Left forelimb (tissue), 1 donor: Measurements from ENCODE around the gene DFFB.
A peak's percentile ranks its signal among the peaks of the same experiment; 100 is the strongest.

Experiments
- DNase-seq: peaks from one replicate; pipeline ENCODE4 v3.0.0-alpha.2; 2018; ENCODE audit warnings: low spot score

Gene DFFB, protein sequence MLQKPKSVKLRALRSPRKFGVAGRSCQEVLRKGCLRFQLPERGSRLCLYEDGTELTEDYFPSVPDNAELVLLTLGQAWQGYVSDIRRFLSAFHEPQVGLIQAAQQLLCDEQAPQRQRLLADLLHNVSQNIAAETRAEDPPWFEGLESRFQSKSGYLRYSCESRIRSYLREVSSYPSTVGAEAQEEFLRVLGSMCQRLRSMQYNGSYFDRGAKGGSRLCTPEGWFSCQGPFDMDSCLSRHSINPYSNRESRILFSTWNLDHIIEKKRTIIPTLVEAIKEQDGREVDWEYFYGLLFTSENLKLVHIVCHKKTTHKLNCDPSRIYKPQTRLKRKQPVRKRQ

DNA sequence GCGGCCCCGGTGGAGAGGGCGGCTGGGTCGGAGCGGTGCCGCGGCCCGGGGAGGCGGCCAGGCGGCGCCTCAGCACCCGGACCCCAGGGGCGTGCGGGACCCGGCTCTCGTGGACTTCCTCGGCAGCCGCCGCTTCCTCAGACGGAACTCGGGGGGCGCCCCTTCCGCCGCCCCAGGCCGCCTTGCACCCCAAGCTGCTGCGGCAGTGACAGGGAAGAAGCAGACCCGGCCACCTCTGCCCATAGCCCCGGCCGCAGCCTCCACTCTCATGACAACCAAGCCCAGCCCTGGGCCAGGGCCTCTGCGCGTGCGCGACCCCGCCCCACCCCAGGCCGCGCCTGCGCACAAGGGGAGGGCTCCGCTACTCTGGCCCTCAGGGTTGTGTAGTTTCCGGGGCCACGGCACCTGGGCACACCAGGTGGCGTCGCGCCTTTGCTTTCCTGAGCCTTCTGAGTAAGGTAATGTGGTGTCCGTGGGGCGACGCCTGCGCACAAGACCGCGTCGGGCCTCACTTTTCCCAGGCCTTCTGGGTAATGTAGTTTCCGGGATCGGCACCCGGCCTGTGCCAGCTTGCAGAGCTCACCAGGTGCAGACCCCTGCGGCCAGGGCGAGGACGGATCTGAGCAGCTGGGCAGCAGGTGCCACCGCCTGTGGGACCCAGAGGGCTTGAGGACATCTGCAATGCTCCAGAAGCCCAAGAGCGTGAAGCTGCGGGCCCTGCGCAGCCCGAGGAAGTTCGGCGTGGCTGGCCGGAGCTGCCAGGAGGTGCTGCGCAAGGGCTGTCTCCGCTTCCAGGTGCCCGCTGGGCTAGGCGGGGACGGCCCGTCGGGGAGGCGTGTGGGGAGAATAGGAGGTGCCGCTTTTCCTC is at the start of gene DFFB, which contains the start of gene CEP104:
TSS of gene DFFB (plus strand) at position 554 of the 868 bp plus-strand sequence. CDS start at position 682, 128 bp downstream.
TSS of gene CEP104 (minus strand) at position 289 of the 868 bp plus-strand sequence. CDS start 4,804 bp downstream, outside the sequence.
- DNase-seq, result peak; percentile 94

DNA sequence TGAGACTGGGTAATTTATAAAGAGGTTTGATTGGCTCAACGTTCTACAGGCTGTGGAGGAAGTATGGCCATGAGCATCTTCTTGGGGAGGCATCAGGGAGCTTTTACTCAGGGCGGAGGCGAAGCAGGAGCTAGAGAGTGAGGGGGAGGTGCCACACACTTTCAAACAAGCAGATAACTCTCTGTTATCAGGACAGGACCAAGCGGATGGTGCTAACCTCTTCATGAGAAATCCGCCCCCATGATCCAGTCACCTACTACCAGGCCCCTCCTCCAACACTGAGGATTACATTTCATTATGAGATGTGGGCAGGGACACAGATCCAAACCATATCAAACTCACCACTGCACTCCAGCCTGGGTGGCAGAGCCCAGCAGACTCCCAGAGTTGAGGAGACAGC is 49.5 kb upstream of the DFFB start:
- peak; percentile 11 for DNase-seq

DNA sequence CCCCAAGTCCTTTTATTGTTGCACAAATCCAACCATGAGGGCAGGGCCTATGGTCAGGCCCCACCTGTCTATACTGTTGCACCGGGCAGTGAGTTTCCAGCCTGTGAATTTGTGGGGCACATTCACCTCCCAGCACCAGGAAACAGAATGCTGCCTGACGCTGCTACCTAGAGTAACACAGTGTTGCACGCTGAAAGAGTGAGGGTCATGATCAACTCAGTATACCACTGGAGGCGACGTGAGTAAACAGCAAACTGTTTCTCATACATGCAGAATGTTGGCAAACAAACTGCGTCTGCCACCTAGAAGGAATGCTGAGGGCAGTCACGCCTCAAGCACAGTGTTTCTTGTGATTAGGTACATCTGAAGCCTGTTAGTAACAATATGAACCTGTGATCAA is 47.6 kb upstream of the DFFB start:
- DNase-seq, result no peak

DNA sequence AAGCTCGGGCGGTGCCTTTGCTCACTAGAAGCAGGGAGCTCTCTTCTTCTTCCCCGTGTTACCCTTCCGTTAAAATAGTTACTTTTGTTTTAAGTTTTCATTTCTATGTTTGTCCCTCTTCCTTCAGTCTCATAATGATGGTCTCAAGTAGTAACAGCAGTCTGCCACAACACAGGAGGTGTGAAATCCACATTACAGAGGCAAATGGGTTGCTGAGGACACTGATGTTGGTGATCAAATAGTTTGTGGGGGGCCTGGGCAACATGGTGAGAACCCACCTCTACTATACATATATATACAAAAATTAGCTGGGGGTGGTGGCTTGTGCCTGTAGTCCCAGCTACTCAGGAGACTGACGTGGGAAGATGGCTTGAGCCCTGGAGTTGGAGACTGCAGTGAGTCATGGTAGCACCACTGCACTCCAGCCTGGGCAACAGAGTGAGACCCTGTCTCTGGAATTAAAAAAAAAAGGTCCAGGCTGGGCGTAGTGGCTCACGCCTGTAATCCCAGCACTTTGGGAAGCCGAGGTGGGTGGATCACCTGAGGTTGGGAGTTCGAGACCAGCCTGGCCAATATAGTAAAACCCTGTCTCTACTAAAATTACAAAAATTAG is 47.0 kb upstream of the DFFB start:
- peak; percentile 30 for DNase-seq

DNA sequence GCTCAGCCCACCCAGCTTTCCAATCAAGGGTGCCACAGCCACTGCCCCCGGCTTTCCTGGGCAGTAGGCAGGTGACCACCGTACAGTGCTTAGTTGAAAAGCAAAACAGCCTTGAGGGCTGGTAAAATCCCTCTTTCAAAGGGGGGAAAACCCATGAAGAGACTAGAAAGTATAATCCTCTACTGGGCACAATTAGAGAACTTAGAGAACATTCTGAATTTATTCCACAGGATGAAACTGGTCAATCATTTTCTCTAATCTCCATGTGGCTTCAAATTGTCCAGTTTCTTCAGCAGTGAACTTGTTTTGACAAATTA is 45.7 kb upstream of the DFFB start:
- no peak for DNase-seq

DNA sequence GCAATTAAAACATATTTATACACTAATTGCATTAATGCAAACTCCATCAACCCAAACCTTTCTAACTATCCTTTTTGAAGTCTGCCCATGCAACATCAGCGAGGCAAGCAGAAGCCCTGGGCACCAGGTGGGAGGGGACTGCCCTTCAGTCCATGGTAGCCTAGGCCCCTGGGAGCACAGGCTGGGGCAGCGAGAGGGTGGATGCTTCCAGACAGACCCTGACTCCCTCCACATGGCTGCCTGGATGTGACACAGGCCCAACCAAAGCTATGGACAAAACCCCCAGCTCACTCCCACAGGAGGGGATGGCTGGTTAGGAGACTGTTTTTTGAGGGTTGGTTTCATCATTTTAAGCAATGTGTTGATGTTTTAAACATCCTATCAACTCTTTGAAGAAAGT is 43.2 kb upstream of the DFFB start:
- DNase-seq, result peak; percentile 22

DNA sequence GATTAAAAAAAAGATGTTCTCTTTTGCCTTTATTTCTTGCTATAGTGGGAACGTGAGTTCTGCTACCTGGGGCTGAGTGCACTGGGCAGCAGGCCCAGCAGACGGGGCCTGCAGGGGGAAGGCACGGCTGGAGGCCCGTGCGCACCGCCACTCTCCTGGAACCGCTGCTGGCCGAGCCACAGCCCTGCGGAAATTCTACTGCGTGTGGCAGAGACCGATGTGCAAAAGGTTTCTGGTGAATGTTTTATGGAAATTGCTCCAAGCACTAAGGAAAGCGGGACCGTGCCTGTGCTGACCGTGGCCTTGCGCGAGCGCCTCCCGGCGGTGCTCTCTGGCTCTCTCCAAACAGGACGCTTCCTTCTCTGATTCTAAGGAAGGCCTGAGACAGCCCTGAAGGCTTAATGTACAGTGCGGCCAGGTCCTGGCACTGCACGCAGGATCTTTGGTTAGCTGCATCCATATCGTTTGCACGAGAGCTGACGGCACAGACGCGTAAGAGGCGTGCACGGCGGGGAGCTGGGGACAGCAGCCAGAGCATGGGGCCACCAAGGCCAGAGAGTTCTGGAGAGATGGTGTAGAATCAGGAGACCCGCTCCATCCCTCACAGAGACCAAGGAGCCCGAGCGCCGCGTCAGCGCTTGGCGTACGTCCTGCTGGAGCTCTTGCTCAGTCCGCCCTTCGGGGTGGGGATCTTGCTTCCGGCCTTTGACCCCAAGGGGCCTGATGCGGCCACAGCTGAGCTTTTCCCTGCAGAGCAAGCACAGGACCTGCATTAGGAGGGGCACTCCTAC is 42.3 kb upstream of the DFFB start:
- peak; percentile 62 for DNase-seq

DNA sequence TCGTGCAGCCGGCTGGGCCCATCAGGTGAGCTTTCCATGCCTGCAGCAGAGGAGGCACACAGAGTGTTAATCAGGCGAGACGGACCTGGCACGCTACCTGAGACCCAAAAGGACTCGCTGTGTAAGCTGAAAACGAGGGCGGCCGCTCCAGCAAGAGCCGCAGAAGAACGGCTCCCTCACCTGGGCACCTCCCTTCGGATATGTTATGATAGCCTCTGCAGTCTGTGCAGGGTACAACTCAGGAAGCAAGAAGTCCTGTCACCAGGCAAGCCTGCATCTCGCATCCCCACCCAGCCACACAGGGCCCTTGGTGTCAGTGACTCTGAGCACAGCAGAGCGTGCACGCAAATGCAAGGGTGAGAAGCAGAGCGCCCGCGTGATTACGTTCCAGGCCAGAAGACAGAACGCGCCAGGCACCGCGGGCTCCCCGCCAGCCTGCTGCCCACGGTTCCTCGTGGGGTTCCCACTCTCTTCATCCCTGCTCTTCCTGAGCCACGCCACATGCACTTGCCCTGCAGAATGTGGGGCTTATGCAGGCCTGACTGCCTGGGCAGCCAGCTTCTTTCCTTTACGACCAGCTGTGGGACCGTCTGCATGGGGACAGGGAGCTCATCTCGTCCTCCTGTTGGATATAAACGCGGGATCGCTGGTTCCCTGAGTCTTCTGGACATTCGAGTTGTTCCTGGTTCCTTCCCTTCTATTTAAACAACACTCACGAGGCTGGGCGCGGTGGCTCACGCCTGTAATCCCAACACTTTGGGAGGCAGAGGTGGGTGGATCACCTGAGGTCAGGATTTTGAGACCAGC is 40.7 kb upstream of the DFFB start:
- DNase-seq, result no peak

DNA sequence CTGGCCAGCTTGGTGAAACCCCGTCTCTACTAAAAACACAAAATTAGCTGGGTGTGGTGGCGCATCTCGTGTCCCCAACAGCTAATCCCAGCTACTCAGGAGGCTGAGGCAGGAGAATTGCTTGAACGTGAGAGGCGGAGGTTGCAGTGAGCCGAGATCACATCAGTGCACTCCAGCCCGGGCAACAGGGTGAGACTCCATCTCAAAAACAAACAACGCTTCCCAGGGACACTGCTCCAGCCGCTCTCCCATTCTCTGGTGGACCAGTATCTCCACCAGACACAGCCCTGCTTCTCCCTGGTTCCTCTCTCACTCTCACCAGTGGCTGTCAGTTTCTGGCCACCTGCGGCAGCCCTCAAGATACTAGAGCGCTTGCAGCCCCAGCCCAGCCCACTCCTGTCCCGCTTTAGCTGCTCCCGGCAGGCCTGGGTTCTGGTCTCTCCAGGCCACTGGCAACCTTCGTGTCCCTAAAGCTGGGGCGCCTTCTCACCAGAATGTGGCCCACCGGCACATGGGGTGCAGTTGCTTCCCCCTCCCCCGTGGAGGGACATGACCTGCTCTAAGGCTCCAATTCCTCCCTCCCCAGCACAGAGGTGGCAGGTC is 40.0 kb upstream of the DFFB start:
- DNase-seq, result no peak

DNA sequence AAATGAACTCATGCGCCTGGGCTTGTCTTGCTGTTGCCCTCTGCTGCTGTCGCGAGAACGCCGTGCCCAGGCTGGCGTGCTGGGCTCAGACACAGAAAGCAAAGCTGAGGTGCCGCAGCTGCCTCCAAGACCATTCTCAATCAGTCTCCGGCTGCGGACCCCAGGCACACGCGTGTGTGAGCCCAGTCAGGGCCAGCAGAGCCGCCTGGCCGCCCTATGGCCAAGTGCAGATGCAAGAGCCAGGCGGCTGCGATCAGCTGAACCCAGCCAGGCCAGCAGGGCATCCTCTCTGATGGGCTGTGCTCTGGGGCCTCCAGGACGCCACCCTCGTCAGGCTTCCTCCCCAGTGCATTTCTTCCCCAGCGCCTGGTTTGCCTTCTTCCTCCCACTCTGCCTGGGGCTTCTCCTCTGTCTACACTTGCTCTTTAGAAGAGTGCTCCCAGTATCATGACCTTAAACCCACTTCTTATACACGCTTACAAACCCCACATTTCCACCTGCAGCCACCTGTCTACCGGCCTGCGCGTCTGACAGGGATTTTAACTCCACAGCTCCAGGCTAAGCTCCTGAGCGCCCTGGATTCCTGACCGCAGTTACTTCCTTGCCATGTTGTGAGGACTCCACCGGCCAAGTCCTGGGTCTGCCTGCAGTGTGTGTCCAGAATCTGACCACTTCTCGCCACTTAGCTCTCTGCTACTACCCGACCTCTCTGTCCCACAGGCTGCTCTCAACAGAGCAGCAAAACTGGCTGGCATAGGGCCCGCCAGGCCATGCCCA is 39.3 kb upstream of the DFFB start:
- DNase-seq, result no peak

DNA sequence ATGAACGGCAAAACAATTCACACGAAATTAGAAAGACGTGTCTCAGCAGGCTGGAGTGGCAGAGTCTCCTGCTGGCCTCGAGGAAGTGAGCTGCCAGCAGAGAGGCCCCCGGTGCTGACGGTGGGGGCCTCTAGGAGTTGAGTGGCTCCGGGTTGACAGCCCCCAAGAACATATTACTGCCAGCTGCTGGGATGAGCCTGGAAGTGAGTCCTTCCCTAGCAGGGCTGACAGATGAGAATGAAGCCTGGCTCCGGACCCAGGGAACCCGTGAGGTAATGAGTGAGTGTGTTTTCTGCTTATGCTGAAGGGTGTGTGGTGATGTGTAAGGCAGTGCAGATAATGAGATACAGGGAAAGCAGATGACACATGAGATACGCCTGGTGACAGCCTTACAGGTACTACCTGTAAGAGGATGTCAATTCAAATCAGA is 37.5 kb upstream of the DFFB start:
- no peak for DNase-seq

DNA sequence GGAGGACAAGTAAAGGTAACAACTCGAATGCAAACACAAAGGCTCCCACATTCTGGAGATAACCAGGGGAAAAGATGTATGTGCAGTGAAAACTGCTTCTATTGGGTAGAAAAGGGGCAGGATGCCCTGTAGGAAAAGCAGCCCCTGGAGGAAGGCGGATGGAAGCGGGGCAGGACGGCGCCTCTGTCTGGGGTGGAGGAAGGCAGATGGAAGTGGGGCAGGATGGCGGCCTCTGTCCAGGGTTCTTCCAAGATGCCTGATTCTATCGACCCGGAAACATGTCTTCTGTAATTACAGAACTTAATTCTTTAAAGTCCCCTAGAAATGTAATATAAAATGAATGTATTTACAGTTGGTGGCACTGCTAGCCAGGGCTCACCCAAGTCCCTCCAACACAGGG is 37.0 kb upstream of the DFFB start:
- DNase-seq, result peak; percentile 53

DNA sequence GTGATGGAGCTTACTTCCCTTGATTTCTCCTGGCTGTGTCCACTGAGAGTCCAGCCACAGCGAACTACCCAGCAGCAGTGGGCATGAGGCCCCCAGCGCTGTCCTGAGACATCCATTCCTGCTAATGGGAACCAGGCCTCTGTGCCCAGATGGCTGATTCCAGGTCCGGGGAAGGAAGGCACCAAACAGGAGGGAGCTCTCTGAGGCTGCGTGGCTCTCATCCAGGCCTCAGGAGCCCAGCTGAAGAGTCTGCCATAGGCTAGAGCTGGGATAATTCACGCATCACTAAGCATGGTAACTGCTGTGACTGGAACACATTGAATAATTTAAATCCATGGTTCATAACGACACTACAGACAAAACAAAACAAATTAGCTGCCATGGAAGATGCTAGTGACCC is 36.3 kb upstream of the DFFB start:
- peak; percentile 64 for DNase-seq

DNA sequence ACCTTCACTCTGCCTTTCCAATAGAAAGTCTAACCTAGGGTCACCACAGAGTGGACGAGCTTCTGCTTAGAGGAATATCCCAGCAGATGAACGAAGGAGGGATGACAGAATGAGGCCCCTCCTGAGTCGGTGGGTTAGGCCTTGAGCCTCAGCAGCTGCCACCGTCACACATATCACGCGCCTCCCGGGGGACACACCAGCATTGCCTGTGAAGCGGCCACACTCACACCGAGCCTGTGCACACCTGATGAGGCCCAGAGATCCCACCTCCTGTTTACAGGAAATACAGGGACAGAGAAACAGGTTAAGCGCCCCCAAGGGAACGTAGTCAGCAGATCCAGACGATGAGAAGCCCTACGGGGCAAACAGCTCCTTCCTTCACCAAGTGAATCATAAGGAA is 35.8 kb upstream of the DFFB start:
- peak; percentile 55 for DNase-seq

DNA sequence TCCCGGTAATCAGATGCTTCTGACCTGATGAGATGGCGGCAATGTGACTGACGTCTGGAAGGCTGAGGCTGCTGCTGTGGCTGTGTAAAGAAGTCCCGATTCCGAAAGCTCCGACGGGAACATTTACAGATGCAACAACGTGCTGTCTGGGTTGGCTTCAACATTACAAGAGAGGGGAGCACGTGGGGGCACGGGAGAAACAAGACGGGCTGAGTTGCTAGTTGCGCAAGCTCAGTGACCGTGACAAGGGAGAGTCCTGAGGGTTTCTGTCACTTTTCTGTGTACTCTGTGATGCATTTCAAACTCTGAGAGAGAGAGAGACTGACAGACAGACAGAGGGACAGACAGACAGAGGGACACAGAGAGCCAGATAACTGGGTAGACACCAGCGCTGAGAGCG is 35.4 kb upstream of the DFFB start:
- peak; percentile 51 for DNase-seq

DNA sequence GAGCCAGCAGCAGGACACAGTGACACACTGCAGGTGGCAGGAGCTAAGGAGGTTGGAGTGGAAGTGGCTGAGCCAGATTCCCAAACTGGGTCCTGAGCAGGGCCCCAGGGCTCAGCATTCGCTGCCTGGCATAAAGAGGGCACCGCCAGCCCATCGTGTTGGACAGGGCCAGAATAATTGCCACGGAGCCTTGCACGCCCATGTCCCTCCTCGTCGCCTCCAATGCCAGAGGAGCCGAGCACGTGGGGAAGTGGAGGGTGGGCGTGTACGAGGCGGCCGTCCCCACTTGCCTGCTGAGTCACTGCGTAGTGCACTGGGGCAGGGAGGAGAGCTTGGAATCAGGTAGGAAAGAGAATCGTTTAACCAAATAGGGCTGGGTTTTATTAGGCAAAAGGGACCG is 34.9 kb upstream of the DFFB start:
- DNase-seq, result no peak

DNA sequence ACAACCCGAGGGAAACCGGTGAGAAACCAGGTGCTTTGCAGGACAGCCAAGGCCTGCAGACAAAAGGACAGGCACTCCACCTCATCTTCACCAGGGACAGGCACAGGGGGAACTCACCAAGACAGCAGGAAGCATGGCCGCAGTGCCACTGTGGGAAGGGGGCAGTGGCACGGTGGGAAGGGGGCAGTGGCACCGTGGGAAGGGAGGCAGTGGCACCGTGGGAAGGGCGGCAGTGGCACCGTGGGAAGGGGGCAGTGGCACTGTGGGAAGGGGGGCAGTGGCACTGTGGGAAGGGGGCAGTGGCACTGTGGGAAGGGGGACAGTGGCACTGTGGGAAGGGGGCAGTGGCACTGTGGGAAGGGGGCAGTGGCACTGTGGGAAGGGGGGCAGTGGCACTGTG is 32.6 kb upstream of the DFFB start:
- DNase-seq, result no peak

DNA sequence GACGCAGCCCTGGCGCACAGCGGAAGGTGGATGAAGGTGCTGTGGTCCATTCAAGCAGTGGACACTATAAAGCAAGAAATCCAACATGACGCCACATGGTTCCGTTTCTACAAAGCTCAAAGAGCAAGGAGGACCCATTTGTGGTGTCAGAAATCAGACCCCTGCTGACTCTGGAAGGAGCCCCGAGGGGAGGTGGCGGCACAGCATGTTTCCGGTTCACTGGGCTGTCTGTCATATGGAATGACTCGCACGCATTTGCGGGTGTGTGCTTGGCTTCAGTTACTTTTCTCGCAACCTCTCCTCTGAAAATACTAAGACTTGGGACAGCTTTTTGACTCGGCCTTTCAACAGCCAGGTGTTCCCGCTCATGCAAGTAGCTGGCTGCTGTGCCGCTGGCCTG is 31.9 kb upstream of the DFFB start:
- DNase-seq, result no peak

DNA sequence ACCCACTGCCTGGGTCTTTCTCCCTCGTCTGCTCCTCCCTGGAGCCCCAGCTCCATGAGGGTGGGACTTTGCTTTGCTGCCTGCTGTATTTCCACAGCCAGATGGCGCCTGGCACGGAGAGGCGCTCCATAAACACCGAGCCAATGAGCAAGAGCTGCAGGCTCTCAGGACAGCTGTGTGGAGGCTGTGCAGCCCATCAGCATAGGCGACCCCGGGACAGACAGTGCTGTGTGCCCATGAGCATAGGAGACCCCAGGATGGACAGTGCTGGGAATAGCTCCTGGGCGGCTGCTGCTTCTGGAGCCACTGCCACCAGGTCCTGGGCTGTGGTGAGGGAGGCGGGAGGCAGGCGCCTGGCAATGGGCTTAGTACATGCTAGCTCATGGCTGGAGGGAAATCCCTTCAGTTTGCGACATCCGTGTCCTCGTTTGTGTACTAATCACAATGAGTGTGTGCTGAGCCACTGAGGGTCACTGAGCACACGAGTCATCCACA is 29.4 kb upstream of the DFFB start:
- DNase-seq, result peak; percentile 63

DNA sequence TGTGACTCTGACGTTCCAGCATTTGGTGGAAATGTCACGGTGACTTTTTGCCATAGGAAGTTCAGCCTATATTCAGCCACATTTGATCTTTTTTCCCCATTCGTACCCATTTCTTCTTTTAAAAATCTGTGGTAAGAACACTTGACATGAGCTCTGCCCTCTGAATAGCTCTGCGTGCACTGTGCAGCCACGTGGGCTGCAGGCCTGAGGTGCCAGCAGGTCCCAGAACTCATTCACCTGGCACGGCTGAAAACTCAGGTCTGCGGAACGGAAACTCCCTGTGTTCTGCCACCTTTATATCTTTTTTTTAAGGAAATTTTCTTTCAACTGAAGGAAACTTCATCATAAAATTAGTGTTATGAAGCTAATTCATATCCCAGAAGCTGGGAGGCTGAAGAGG is 28.9 kb upstream of the DFFB start:
- no peak for DNase-seq
